ENCODE measurements around the gene PKNOX2. TPM values are rescaled to one million over a fixed set of nuclear protein-coding genes. Genes with fewer than 3 reads are reported as not detected.

Gene PKNOX2
- total RNA-seq, 4 donors from 2014 or later, result 1.5 to 8.2 (median 3.6) TPM

DNA sequence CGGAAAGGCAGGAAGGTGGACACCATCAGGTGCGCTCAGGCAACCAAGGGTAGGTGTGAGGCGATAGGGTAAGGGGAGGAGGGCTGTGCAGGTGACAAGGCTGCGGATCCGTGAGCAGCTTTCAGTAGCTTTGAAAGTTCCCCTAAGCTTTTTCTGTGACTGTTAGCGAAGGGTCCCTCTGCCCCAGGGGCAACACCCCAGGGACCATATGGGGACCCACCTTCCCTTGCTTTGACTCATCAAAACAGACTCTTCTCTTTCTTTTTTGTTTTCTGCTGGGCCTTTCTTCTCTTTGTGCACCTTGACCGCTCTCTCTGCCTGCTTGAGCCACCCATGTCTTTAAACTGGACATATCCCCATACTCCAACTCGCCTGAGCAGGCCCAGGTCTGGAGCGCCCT is 194.6 kb downstream of the PKNOX2 start:
- WGBS, result 93% methylated on average over 9 of the region's 9 CpGs
- H3K4me1 ChIP-seq, result no peaks in the 10 kb centered on the region
- no peak overlapping the region for H3K27ac ChIP-seq
- no peak overlapping the region for H3K4me3 ChIP-seq
- no peaks in the 10 kb centered on the region for H3K9me3 ChIP-seq
- TF ChIP-seq, protein P1, sequence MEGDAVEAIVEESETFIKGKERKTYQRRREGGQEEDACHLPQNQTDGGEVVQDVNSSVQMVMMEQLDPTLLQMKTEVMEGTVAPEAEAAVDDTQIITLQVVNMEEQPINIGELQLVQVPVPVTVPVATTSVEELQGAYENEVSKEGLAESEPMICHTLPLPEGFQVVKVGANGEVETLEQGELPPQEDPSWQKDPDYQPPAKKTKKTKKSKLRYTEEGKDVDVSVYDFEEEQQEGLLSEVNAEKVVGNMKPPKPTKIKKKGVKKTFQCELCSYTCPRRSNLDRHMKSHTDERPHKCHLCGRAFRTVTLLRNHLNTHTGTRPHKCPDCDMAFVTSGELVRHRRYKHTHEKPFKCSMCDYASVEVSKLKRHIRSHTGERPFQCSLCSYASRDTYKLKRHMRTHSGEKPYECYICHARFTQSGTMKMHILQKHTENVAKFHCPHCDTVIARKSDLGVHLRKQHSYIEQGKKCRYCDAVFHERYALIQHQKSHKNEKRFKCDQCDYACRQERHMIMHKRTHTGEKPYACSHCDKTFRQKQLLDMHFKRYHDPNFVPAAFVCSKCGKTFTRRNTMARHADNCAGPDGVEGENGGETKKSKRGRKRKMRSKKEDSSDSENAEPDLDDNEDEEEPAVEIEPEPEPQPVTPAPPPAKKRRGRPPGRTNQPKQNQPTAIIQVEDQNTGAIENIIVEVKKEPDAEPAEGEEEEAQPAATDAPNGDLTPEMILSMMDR (IDR thresholded peaks at IDR 0.05), result no peak
- TF ChIP-seq POLR2AphosphoS5 (IDR thresholded peaks at IDR 0.05) (no peak), POLR2A (IDR thresholded peaks at IDR 0.05) (no peak), EP300 (IDR thresholded peaks at IDR 0.05) (no peak)
- DNase-seq (ENCODE audit: low spot score in 2 of 2), result no peak
- no peaks in the 10 kb centered on the region for H3K36me3 ChIP-seq
- no peaks in the 10 kb centered on the region for H3K27me3 ChIP-seq

DNA sequence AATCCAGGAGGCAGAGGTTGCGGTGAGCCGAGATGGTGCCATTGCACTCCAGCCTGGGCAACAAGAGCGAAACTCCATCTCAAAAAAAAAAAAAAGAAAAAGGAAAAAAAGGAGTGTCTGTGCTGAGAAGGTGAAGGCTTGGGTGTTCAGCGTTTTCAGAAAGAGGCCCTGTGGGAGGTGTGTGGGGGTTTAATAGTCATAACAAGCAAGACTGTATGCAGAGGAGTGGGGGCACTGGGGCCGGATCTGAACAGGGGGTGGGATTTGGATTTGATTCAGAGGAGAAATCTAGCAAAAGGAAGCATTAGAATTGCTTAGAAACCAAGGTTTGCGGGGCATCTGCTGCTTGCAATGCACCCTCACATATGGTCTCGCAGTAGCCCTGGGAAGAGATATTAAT is 195.5 kb downstream of the PKNOX2 start:
- H3K9me3 ChIP-seq, result no peaks in the 10 kb centered on the region

GRCh38 chr11:125364121-125364826 is 199.7 kb downstream of the PKNOX2 start:
- no peak for DNase-seq (ENCODE audit: low spot score in 2 of 2)
- Histone ChIP-seq H3K9me3 (no peaks in the 10 kb centered on the region), H3K27ac (no peak overlapping the region), H3K36me3 (no peaks in the 10 kb centered on the region), H3K27me3 (no peaks in the 10 kb centered on the region), H3K4me3 (no peak overlapping the region), H3K4me1 (no peaks in the 10 kb centered on the region)
- TF ChIP-seq POLR2A (IDR thresholded peaks at IDR 0.05), result no peak
- TF ChIP-seq POLR2AphosphoS5 (IDR thresholded peaks at IDR 0.05), result no peak
- TF ChIP-seq, protein P1 (IDR thresholded peaks at IDR 0.05), result no peak
- no peak for TF ChIP-seq EP300 (IDR thresholded peaks at IDR 0.05)
- whole genome bisulfite sequencing, result 76% methylated on average over 11 of the region's 11 CpGs

More for the DNA sequence above, 195.5 kb downstream of the PKNOX2 start:
- TF ChIP-seq POLR2AphosphoS5 (IDR thresholded peaks at IDR 0.05), result no peak
- TF ChIP-seq POLR2A (IDR thresholded peaks at IDR 0.05), result no peak
- no peak for TF ChIP-seq EP300 (IDR thresholded peaks at IDR 0.05)
- TF ChIP-seq, protein P1 (IDR thresholded peaks at IDR 0.05), result no peak
- 85% methylated on average over 7 of the region's 7 CpGs for WGBS
- DNase-seq (ENCODE audit: low spot score in 2 of 2), result no peak
- Histone ChIP-seq H3K4me1 (no peaks in the 10 kb centered on the region), H3K27ac (no peak overlapping the region), H3K27me3 (no peaks in the 10 kb centered on the region), H3K36me3 (no peaks in the 10 kb centered on the region), H3K4me3 (no peak overlapping the region)

- TF ChIP-seq EP300 (IDR thresholded peaks at IDR 0.05) (no peak), POLR2AphosphoS5 (IDR thresholded peaks at IDR 0.05) (no peak), POLR2A (IDR thresholded peaks at IDR 0.05) (no peak)
- TF ChIP-seq, protein P1 (IDR thresholded peaks at IDR 0.05), result no peak
- Histone ChIP-seq H3K27ac (no peak overlapping the region), H3K36me3 (no peaks in the 10 kb centered on the region), H3K4me3 (no peak overlapping the region), H3K4me1 (no peaks in the 10 kb centered on the region), H3K27me3 (no peaks in the 10 kb centered on the region), H3K9me3 (no peaks in the 10 kb centered on the region)
- 56% methylated on average over 7 of the region's 7 CpGs for WGBS
- no peak for DNase-seq (ENCODE audit: low spot score in 2 of 2)
These were observed 200.8 kb downstream of the PKNOX2 start for GRCh38 chr11:125365196-125365931.

GRCh38 chr11:125367710-125368109 is 203.2 kb downstream of the PKNOX2 start:
- H3K36me3 ChIP-seq, result no peaks in the 10 kb centered on the region
- peaks cover 4% of the 10 kb centered on the region for H3K27me3 ChIP-seq
- no peak for DNase-seq (ENCODE audit: low spot score in 2 of 2)
- TF ChIP-seq POLR2AphosphoS5 (IDR thresholded peaks at IDR 0.05), result no peak
- TF ChIP-seq POLR2A (IDR thresholded peaks at IDR 0.05), result no peak
- no peak for TF ChIP-seq EP300 (IDR thresholded peaks at IDR 0.05)
- TF ChIP-seq, protein P1 (IDR thresholded peaks at IDR 0.05), result no peak
- WGBS, result 89% methylated on average over 8 of the region's 8 CpGs
- no peak overlapping the region for H3K27ac ChIP-seq
- H3K9me3 ChIP-seq, result no peaks in the 10 kb centered on the region
- no peaks in the 10 kb centered on the region for H3K4me1 ChIP-seq
- no peak overlapping the region for H3K4me3 ChIP-seq

Measured in suprapubic skin (tissue), 4 donors.